PC-3 (cell line): ENCODE data around the gene EDC3. TPM values are rescaled to one million over a fixed set of nuclear protein-coding genes. Genes with fewer than 3 reads are reported as not detected.

ENCODE experiments used
- ATAC-seq: fragments of 200-7000 bp; cut with Tn5 transposase; 2 replicates; pipeline ENCODE4 v1.9.1; 2020; ENCODE audit warnings: mild to moderate bottlenecking, moderate library complexity
- BruUV-seq: library from RNA; stranded (reverse); fragments of 400-500 nt; replicated peaks from 2 replicates; lab custom pipeline; 2021; lab: Mats Ljungman, UMichigan
- CTCF ChIA-PET: fragments of 300-600 bp; sonication (Branson Sonifier 250); formaldehyde crosslinking; loops from one replicate; lab custom pipeline; 2022; ENCODE audit warnings: antibody characterized with exemption; lab: Charles Lee
- POLR2A ChIA-PET: fragments of 300-600 bp; sonication (Branson Sonifier 250); formaldehyde crosslinking; loops from one replicate; lab custom pipeline; 2022; ENCODE audit warnings: antibody characterized with exemption; ENCODE audit not compliant: unreplicated experiment; lab: Charles Lee
- DNase-seq: peaks from one replicate; pipeline ENCODE4 v3.0.0-alpha.2; 2015
- H2AFZ ChIP-seq: fragments of 300-600 bp; sonication (generic); 2 replicates; pipeline ENCODE4 v1.6.0; 2016; ENCODE audit warnings: antibody characterized with exemption, low read length
- H3F3A ChIP-seq: fragments of 300-600 bp; sonication (generic); one replicate; pipeline ENCODE4 v1.6.0; 2017; ENCODE audit warnings: antibody characterized with exemption, low read length, control low read depth, mild to moderate bottlenecking; ENCODE audit not compliant: unreplicated experiment
- H3K27ac ChIP-seq: fragments of 300-600 bp; sonication (generic); 2 replicates; pipeline ENCODE4 v1.5.1; 2016; ENCODE audit warnings: mild to moderate bottlenecking, low read length
- H3K27me3 ChIP-seq: fragments of 300-600 bp; sonication (generic); 2 replicates; pipeline ENCODE4 v1.6.1; 2016; ENCODE audit warnings: low read length, mixed read lengths
- H3K36me3 ChIP-seq: fragments of 300-600 bp; sonication (generic); 2 replicates; pipeline ENCODE4 v1.6.1; 2016; ENCODE audit warnings: low read depth, mixed run types, low read length, mixed read lengths
- H3K4me1 ChIP-seq: fragments of 300-600 bp; sonication (generic); 2 replicates; pipeline ENCODE4 v1.5.1; 2016; ENCODE audit warnings: low read length; ENCODE audit not compliant: insufficient read depth
- H3K4me2 ChIP-seq: fragments of 300-600 bp; sonication (generic); 2 replicates; pipeline ENCODE4 v1.6.0; 2016; ENCODE audit warnings: low read length
- H3K4me3 ChIP-seq: fragments of 300-600 bp; sonication (generic); 2 replicates; pipeline ENCODE4 v1.5.1; 2016; ENCODE audit warnings: mild to moderate bottlenecking, low read length, mixed read lengths
- H3K79me2 ChIP-seq: fragments of 300-600 bp; sonication (generic); 2 replicates; pipeline ENCODE4 v1.6.1; 2017; ENCODE audit warnings: low read length, mixed read lengths
- H3K9ac ChIP-seq: fragments of 300-600 bp; sonication (generic); 2 replicates; pipeline ENCODE4 v1.6.0; 2016; ENCODE audit warnings: mild to moderate bottlenecking, low read length
- H3K9me2 ChIP-seq: fragments of 300-600 bp; sonication (generic); replicated peaks from 2 replicates; pipeline ENCODE4 v1.6.1; 2016; ENCODE audit warnings: mixed run types, low read length, mixed read lengths
- H3K9me3 ChIP-seq: fragments of 300-600 bp; sonication (generic); 2 replicates; pipeline ENCODE4 v1.6.1; 2016; ENCODE audit warnings: low read length, mixed read lengths
- H4K20me1 ChIP-seq: fragments of 300-600 bp; sonication (generic); 2 replicates; pipeline ENCODE4 v1.6.1; 2016; ENCODE audit warnings: low read length, mixed read lengths
- EZH2 ChIP-seq: fragments of 300-600 bp; sonication (generic); IDR thresholded peaks from one replicate; pipeline ENCODE4 v1.6.1; 2017; ENCODE audit warnings: antibody characterized with exemption, mild to moderate bottlenecking, low read length; ENCODE audit not compliant: unreplicated experiment
- EZH2phosphoT487 ChIP-seq: fragments of 300-600 bp; sonication (generic); IDR thresholded peaks from 2 replicates; pipeline ENCODE4 v1.6.1; 2018; ENCODE audit warnings: mild to moderate bottlenecking, antibody characterized with exemption, low read length, borderline replicate concordance
- intact Hi-C: fragments of 100-400 bp; cut with micrococcal nuclease; formaldehyde crosslinking; loops from 2 replicates; pipeline ENCODE4 v1.9.0; 2023
- total RNA-seq: library from RNA; depleted of rRNA; stranded (reverse); fragments of >200 nt; gene quantifications from 2 replicates; pipeline ENCODE4 v1.2.3, GENCODE V29; 2014
- TF ChIP-seq, protein P1 (sequence below): fragments of 300-600 bp; sonication (generic); conservative IDR thresholded peaks from 2 replicates; pipeline ENCODE4 v1.5.1; 2017; ENCODE audit warnings: antibody characterized with exemption, low read depth, mild to moderate bottlenecking, low read length

Gene EDC3
- total RNA-seq, 1 experiment from 2014 or later, result 9.9 TPM

DNA sequence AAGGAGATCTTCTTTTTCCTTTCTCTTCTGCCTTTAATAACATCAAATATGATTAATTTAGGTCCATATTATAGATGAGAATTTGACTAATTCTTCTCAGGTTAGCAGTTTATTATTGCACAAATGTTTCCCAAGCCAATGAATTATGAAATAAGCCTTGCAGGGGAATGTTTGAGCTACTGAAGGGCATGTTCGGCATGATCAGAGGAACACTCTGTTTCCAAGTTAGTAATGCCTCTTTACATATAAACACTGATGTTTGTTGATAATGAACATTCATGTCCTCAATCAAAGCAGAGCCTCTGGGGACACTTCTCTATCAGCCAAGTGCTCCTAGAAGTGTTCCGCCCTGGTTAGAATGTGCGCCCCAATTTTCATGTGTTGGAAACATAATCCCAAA lies 39.5 kb upstream of the EDC3 start:
- H3K9me2 ChIP-seq, result no peaks in the 10 kb centered on the region
- no peak overlapping the region for H3K4me2 ChIP-seq
- no peaks in the 10 kb centered on the region for H3K79me2 ChIP-seq
- H3K27me3 ChIP-seq, result no peaks in the 10 kb centered on the region
- DNase-seq (no peak), ATAC-seq (no peak)
- no peak overlapping the region for H3K4me3 ChIP-seq
- intact Hi-C loops, result no loop called here
- ChIA-PET POLR2A (no interaction called here), CTCF (no interaction called here)
- H3K9ac ChIP-seq, result no peak overlapping the region
- no peak for TF ChIP-seq EZH2phosphoT487
- TF ChIP-seq, protein P1, sequence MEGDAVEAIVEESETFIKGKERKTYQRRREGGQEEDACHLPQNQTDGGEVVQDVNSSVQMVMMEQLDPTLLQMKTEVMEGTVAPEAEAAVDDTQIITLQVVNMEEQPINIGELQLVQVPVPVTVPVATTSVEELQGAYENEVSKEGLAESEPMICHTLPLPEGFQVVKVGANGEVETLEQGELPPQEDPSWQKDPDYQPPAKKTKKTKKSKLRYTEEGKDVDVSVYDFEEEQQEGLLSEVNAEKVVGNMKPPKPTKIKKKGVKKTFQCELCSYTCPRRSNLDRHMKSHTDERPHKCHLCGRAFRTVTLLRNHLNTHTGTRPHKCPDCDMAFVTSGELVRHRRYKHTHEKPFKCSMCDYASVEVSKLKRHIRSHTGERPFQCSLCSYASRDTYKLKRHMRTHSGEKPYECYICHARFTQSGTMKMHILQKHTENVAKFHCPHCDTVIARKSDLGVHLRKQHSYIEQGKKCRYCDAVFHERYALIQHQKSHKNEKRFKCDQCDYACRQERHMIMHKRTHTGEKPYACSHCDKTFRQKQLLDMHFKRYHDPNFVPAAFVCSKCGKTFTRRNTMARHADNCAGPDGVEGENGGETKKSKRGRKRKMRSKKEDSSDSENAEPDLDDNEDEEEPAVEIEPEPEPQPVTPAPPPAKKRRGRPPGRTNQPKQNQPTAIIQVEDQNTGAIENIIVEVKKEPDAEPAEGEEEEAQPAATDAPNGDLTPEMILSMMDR, result no peak
- TF ChIP-seq EZH2, result no peak
- no peaks in the 10 kb centered on the region for H3K9me3 ChIP-seq
- no TSS peak for BruUV-seq
- H3K27ac ChIP-seq, result no peak overlapping the region
- H2AFZ ChIP-seq, result no peak overlapping the region
- H4K20me1 ChIP-seq, result no peaks in the 10 kb centered on the region
- H3F3A ChIP-seq, result no peaks in the 10 kb centered on the region
- no peaks in the 10 kb centered on the region for H3K4me1 ChIP-seq
- no peaks in the 10 kb centered on the region for H3K36me3 ChIP-seq

GRCh38 chr15:74733269-74733668 lies 37.4 kb upstream of the EDC3 start:
- Histone ChIP-seq H4K20me1 (no peaks in the 10 kb centered on the region), H3K9me2 (no peaks in the 10 kb centered on the region), H3K4me2 (no peak overlapping the region), H3K9me3 (no peaks in the 10 kb centered on the region), H3K4me1 (no peaks in the 10 kb centered on the region), H3K9ac (no peak overlapping the region), H3K79me2 (no peaks in the 10 kb centered on the region), H3F3A (no peaks in the 10 kb centered on the region), H3K36me3 (no peaks in the 10 kb centered on the region), H3K27me3 (no peaks in the 10 kb centered on the region), H3K4me3 (no peak overlapping the region), H3K27ac (no peak overlapping the region), H2AFZ (no peak overlapping the region)
- CTCF ChIA-PET, result no interaction called here
- intact Hi-C loops, result no loop called here
- no peak for ATAC-seq
- TF ChIP-seq EZH2phosphoT487 (no peak), EZH2 (no peak)
- TF ChIP-seq, protein P1, result no peak
- BruUV-seq, result no TSS peak
- POLR2A ChIA-PET, result no interaction called here
- no peak for DNase-seq

DNA sequence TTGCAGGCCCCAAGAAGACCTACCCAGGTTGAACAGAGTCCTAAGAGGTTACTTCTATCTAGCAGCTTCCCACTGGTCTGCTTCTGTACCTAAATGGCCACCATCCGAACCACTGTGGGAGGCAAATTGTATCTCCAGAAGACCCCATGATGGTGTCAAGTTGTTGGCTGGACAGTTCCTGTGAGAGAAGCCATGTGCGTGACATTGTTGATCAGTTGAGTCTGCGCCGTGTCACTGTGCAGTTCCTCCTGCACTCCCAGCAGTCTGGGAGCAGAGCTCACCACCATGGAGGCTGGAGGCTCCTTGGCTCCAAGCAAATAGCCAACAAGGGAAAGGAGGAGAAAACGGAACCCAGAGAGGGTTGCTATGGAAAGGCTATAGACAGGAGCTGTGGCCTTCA lies 37.0 kb upstream of the EDC3 start:
- DNase-seq (no peak), ATAC-seq (no peak)
- H3K4me2 ChIP-seq, result no peak overlapping the region
- no peak overlapping the region for H3K9ac ChIP-seq
- H3K36me3 ChIP-seq, result no peaks in the 10 kb centered on the region
- intact Hi-C loops, result no loop called here
- no peaks in the 10 kb centered on the region for H3K9me2 ChIP-seq
- no peaks in the 10 kb centered on the region for H3K9me3 ChIP-seq
- H3K27me3 ChIP-seq, result no peaks in the 10 kb centered on the region
- no peaks in the 10 kb centered on the region for H4K20me1 ChIP-seq
- BruUV-seq, result no TSS peak
- no peaks in the 10 kb centered on the region for H3F3A ChIP-seq
- TF ChIP-seq, protein P1, result no peak
- TF ChIP-seq EZH2 (no peak), EZH2phosphoT487 (no peak)
- H3K4me3 ChIP-seq, result no peak overlapping the region
- no peak overlapping the region for H2AFZ ChIP-seq
- H3K27ac ChIP-seq, result no peak overlapping the region
- H3K4me1 ChIP-seq, result no peaks in the 10 kb centered on the region
- CTCF ChIA-PET, result no interaction called here
- H3K79me2 ChIP-seq, result no peaks in the 10 kb centered on the region
- POLR2A ChIA-PET, result no interaction called here
